Measurements from ENCODE around the gene PTCH1. TPM values are rescaled to one million over a fixed set of nuclear protein-coding genes. Genes with fewer than 3 reads are reported as not detected.

Gene PTCH1
- total RNA-seq, 2 experiments from 2014 or later, result 15.8 to 17.0 TPM

- Mint-ChIP-seq H3K4me1 (ENCODE audit: low read depth) (peaks cover 55% of the 10 kb centered on the region), H3K36me3 (ENCODE audit: low read depth) (peaks cover 33% of the 10 kb centered on the region), H3K27ac (peak overlapping the region; percentile 75), H3K9me3 (no peaks in the 10 kb centered on the region), H3K4me3 (peak overlapping the region; percentile 93), H3K27me3 (peaks cover 17% of the 10 kb centered on the region)
- H3K4me1 ChIP-seq (ENCODE audit: insufficient read depth, low read length), result peaks cover 53% of the 10 kb centered on the region
- peak overlapping the region; percentile 58 for H3K4me3 ChIP-seq (ENCODE audit: low read length)
- TF ChIP-seq, protein P1, sequence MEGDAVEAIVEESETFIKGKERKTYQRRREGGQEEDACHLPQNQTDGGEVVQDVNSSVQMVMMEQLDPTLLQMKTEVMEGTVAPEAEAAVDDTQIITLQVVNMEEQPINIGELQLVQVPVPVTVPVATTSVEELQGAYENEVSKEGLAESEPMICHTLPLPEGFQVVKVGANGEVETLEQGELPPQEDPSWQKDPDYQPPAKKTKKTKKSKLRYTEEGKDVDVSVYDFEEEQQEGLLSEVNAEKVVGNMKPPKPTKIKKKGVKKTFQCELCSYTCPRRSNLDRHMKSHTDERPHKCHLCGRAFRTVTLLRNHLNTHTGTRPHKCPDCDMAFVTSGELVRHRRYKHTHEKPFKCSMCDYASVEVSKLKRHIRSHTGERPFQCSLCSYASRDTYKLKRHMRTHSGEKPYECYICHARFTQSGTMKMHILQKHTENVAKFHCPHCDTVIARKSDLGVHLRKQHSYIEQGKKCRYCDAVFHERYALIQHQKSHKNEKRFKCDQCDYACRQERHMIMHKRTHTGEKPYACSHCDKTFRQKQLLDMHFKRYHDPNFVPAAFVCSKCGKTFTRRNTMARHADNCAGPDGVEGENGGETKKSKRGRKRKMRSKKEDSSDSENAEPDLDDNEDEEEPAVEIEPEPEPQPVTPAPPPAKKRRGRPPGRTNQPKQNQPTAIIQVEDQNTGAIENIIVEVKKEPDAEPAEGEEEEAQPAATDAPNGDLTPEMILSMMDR (IDR thresholded peaks at IDR 0.05), result no peak
- ChIA-PET POLR2A (interaction anchor here (1.0 to 2.1 kb wide), 5 partner anchors 13 to 364 kb away, joined by 5 to 38 read pairs (median 8); partner anchors contain the start of gene ERCC6L2), CTCF (no interaction called here)
- no peak overlapping the region for H3K27ac ChIP-seq (ENCODE audit: low read depth in 1 of 2, low read length in 2 of 2)
- intact Hi-C loops (cut with DNase I, micrococcal nuclease), result loop anchor here (2.0 to 5.0 kb wide), 5 partner anchors 17 to 363 kb away; partner anchors contain the start of genes ERCC6L2 (in 1 of the 2) and FANCC (in 1 of the 2)
- ATAC-seq (ENCODE audit: poor library complexity), result no peak
- peaks cover 10 to 15% of the 10 kb centered on the region in 2 experiments for H3K27me3 ChIP-seq (ENCODE audit: control insufficient read depth in 1 of 2, insufficient read depth in 2 of 2, low read length in 2 of 2)
- peaks cover 0 to 7% of the 10 kb centered on the region in 2 experiments for H3K9me3 ChIP-seq (ENCODE audit: control insufficient read depth in 1 of 2, insufficient read depth in 1 of 2, low read length in 2 of 2)
- no peaks in the 10 kb centered on the region for H3K36me3 ChIP-seq (ENCODE audit: insufficient read depth, low read length)
- DNase-seq, result no peak
Measured at GRCh38 chr9:95511616-95511931, 5.2 kb downstream of the PTCH1 start.

DNA sequence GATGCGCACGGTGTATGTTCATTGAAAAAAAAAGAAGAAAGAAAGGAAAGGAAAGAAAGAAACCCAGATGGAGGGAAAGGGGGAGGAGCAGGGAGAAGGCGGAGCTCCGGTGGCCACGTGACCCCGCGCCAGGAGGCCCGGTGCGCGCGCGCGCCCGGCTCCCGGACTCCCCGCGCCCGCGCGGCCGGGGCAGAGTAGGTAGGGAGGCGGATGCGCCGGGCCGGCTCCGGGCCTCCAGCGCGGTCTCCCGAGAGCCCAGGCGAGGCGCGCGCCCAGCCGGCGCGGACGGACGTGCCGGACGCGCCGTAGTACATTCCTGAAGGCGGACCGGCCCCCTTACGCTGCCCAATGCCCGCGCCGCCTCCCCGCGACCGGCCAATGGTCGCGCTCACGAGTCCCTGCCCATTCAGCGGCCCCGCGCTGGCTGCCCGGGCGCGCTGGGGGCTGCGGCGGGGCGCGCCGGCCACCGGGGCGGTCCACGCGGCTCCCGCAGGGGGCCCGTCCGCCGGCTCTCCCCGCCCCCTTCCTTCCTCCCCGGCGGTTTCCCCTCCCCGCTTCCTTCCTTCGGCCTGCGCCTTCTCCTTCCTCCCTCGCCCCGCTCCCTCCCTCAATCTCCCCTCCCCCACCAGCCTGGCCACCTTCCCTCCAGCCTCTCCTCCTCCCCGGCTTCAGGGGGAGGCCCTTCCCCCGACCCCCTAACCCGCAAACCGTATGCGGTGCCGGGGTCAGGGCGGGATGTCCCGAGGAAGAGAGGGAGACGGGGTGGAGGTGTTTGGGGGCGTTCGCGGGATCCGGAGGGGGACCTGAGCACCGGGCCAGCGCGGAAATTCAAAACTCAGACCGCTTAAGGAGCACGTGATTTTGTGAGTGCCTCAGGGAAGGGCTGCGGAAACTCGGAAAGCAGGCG lies 5.8 kb downstream of the PTCH1 start:
- DNase-seq, result peak; percentile 59 to 92 (median 82)
- peaks cover 53% of the 10 kb centered on the region for H3K4me1 Mint-ChIP-seq (ENCODE audit: low read depth)
- peak; percentile 54 for ATAC-seq (ENCODE audit: poor library complexity)
- no peaks in the 10 kb centered on the region for H3K36me3 ChIP-seq (ENCODE audit: insufficient read depth, low read length)
- H3K36me3 Mint-ChIP-seq (ENCODE audit: low read depth), result peaks cover 30% of the 10 kb centered on the region
- H3K4me3 Mint-ChIP-seq, result peak overlapping the region; percentile 93
- peak overlapping the region; percentile 73 for H3K4me3 ChIP-seq (ENCODE audit: low read length)
- TF ChIP-seq, protein P1 (IDR thresholded peaks at IDR 0.05), result no peak
- H3K4me1 ChIP-seq (ENCODE audit: insufficient read depth, low read length), result peaks cover 56% of the 10 kb centered on the region
- intact Hi-C loops (cut with DNase I, micrococcal nuclease), result loop anchor here (2.0 to 5.0 kb wide), 5 partner anchors 16 to 364 kb away; partner anchors contain the start of genes ERCC6L2 (in 1 of the 2) and FANCC (in 1 of the 2)
- H3K9me3 ChIP-seq (ENCODE audit: control insufficient read depth in 1 of 2, insufficient read depth in 1 of 2, low read length in 2 of 2), result peaks cover 0 to 7% of the 10 kb centered on the region in 2 experiments
- H3K27me3 Mint-ChIP-seq, result peaks cover 15% of the 10 kb centered on the region
- peaks cover 11 to 15% of the 10 kb centered on the region in 2 experiments for H3K27me3 ChIP-seq (ENCODE audit: control insufficient read depth in 1 of 2, insufficient read depth in 2 of 2, low read length in 2 of 2)
- no peaks in the 10 kb centered on the region for H3K9me3 Mint-ChIP-seq
- ChIA-PET CTCF (no interaction called here), POLR2A (interaction anchor here (0.6 to 2.1 kb wide), 11 partner anchors 13 to 949 kb away, joined by 3 to 38 read pairs (median 4); partner anchors contain the start of gene ERCC6L2)
- peak overlapping the region; percentile 83 for H3K27ac Mint-ChIP-seq
- H3K27ac ChIP-seq (ENCODE audit: low read depth in 1 of 2, low read length in 2 of 2), result no peak overlapping the region

GRCh38 chr9:95509851-95510708 lies 6.7 kb downstream of the PTCH1 start:
- peaks cover 17% of the 10 kb centered on the region for H3K27me3 Mint-ChIP-seq
- H3K27ac Mint-ChIP-seq, result peak overlapping the region; percentile 83
- TF ChIP-seq, protein P1 (IDR thresholded peaks at IDR 0.05), result no peak
- ATAC-seq (ENCODE audit: poor library complexity), result no peak
- H3K36me3 ChIP-seq (ENCODE audit: insufficient read depth, low read length), result no peaks in the 10 kb centered on the region
- intact Hi-C loops (cut with DNase I, micrococcal nuclease), result loop anchor here (2.0 to 10.0 kb wide), 7 partner anchors 15 to 785 kb away; partner anchors contain the start of genes ERCC6L2 (in 2 of the 2), AOPEP (in 1 of the 2) and FANCC (in 1 of the 2)
- peaks cover 53% of the 10 kb centered on the region for H3K4me1 ChIP-seq (ENCODE audit: insufficient read depth, low read length)
- H3K9me3 Mint-ChIP-seq, result no peaks in the 10 kb centered on the region
- H3K4me3 ChIP-seq (ENCODE audit: low read length), result peak overlapping the region; percentile 73
- peaks cover 55% of the 10 kb centered on the region for H3K4me1 Mint-ChIP-seq (ENCODE audit: low read depth)
- H3K9me3 ChIP-seq (ENCODE audit: control insufficient read depth in 1 of 2, insufficient read depth in 1 of 2, low read length in 2 of 2), result peaks cover 0 to 7% of the 10 kb centered on the region in 2 experiments
- peak in 2 of 14 experiments; percentile 15 to 23 for DNase-seq
- H3K27me3 ChIP-seq (ENCODE audit: control insufficient read depth in 1 of 2, insufficient read depth in 2 of 2, low read length in 2 of 2), result peaks cover 11 to 13% of the 10 kb centered on the region in 2 experiments
- ChIA-PET POLR2A (interaction anchor here (0.6 to 6.7 kb wide), 13 partner anchors 12 to 950 kb away, joined by 3 to 99 read pairs (median 4); partner anchors contain the start of gene ERCC6L2), CTCF (no interaction called here)
- peaks cover 30% of the 10 kb centered on the region for H3K36me3 Mint-ChIP-seq (ENCODE audit: low read depth)
- H3K4me3 Mint-ChIP-seq, result peak overlapping the region; percentile 93
- no peak overlapping the region for H3K27ac ChIP-seq (ENCODE audit: low read depth in 1 of 2, low read length in 2 of 2)

Data from CD4-positive, alpha-beta T cell (primary cell).